HCT116 (cell line): ENCODE measurements around the gene MYO16. TPM values are rescaled to one million over a fixed set of nuclear protein-coding genes. Genes with fewer than 3 reads are reported as not detected.
A peak's percentile ranks its signal among the peaks of the same experiment; 100 is the strongest.

Experiments used
- ATAC-seq: fragments of 200-7000 bp; cut with Tn5 transposase; 2 replicates; pipeline ENCODE4 v1.9.1; 2020; ENCODE audit warnings: mild to moderate bottlenecking, moderate library complexity
- BruUV-seq: library from RNA; stranded (reverse); fragments of 400-500 nt; replicated peaks from 2 replicates; lab custom pipeline; 2021; lab: Mats Ljungman, UMichigan
- CTCF ChIA-PET: fragments of 300-600 bp; sonication (Branson Sonifier 250); formaldehyde crosslinking; loops from one replicate; lab custom pipeline; 2021; ENCODE audit warnings: antibody characterized with exemption; lab: Charles Lee
- POLR2A ChIA-PET: fragments of 300-600, 350-600 bp; sonication (Branson Sonifier 250); formaldehyde crosslinking; loops from one replicate; lab custom pipeline; 2021; ENCODE audit warnings: antibody characterized with exemption; lab: Charles Lee
- RAD21 ChIA-PET, 2 experiments: fragments of 300-600 bp; sonication (Branson Sonifier 250); formaldehyde crosslinking; loops; one replicate each; lab custom pipeline; 2023; ENCODE audit warnings: low total read pairs in 2 of 2; ENCODE audit not compliant: uncharacterized antibody in 2 of 2, unreplicated experiment in 2 of 2, low non-redundant PET in 1 of 2; lab: Charles Lee
- DNase-seq: peaks from one replicate; pipeline ENCODE4 v3.0.0-alpha.2; 2010; ENCODE audit warnings: low read depth, low spot score
- H2AFZ ChIP-seq: fragments of 200-600 bp; shearing (Covaris generic), sonication (generic); 2 replicates; pipeline ENCODE4 v1.6.1; 2017; ENCODE audit warnings: low read depth, mixed run types, mixed read lengths, antibody characterized with exemption, low read length; ENCODE audit not compliant: poor library complexity, severe bottlenecking
- H3K27ac ChIP-seq: 2 replicates; pipeline ENCODE4 v1.5.1; 2012; ENCODE audit warnings: low read depth, low read length
- H3K27me3 ChIP-seq: fragments of 200-600 bp; sonication (generic); 2 replicates; pipeline ENCODE4 v1.6.1; 2016; ENCODE audit warnings: mixed run types, low read length, mixed read lengths; ENCODE audit not compliant: insufficient read depth
- H3K36me3 ChIP-seq, 2 experiments: fragments of 200-500 bp in 1 of 2; fragments of 200-600 bp in 1 of 2; sonication (Bioruptor generic) in 1 of 2; sonication (generic) in 1 of 2; 2 replicates each; pipeline versions ENCODE4 v1.5.1 to v1.6.1; 2014 to 2016; ENCODE audit warnings: low read length in 2 of 2, inconsistent platforms in 1 of 2, mixed read lengths in 1 of 2, mixed run types in 1 of 2; ENCODE audit not compliant: insufficient read depth in 2 of 2, control insufficient read depth in 1 of 2
- H3K4me1 ChIP-seq, 2 experiments: fragments of 200-600 bp in 1 of 2; sonication (generic) in 1 of 2; 2 replicates each; pipeline versions ENCODE4 v1.5.1 to v1.6.1; 2012 to 2017; ENCODE audit warnings: low read length in 2 of 2, inconsistent platforms in 1 of 2, mild to moderate bottlenecking in 1 of 2, mixed read lengths in 1 of 2, mixed run types in 1 of 2, moderate library complexity in 1 of 2; ENCODE audit not compliant: insufficient read depth in 2 of 2, control insufficient read depth in 1 of 2
- H3K4me2 ChIP-seq: fragments of 200-600 bp; sonication (generic); 2 replicates; pipeline ENCODE4 v1.6.1; 2017; ENCODE audit warnings: mixed run types, low read length, mixed read lengths
- H3K4me3 ChIP-seq, 2 experiments: fragments of 200-600 bp in 1 of 2; sonication (generic) in 1 of 2; replicated peaks in 1 of 2; 2 replicates each; pipeline ENCODE4 v1.5.1; 2011 to 2016; ENCODE audit warnings: low read length in 2 of 2, control low read depth in 1 of 2, low read depth in 1 of 2, mild to moderate bottlenecking in 1 of 2, mixed read lengths in 1 of 2, mixed run types in 1 of 2
- H3K79me2 ChIP-seq: fragments of 200-600 bp; sonication (generic); 2 replicates; pipeline ENCODE4 v1.6.1; 2017; ENCODE audit warnings: mild to moderate bottlenecking, mixed run types, low read length, moderate library complexity, mixed read lengths; ENCODE audit not compliant: insufficient read depth
- H3K9ac ChIP-seq: fragments of 200-600 bp; sonication (generic); 2 replicates; pipeline ENCODE4 v1.6.1; 2016; ENCODE audit warnings: low read length, mixed read lengths
- H3K9me2 ChIP-seq: fragments of 200-600 bp; sonication (generic), shearing (Covaris generic); 2 replicates; pipeline ENCODE4 v1.6.1; 2017; ENCODE audit warnings: mixed run types, mild to moderate bottlenecking, moderate library complexity; ENCODE audit not compliant: insufficient read depth
- H3K9me3 ChIP-seq, 2 experiments: fragments of 200-500 bp in 1 of 2; fragments of 200-600 bp in 1 of 2; sonication (Bioruptor generic) in 1 of 2; sonication (generic) in 1 of 2; 2 replicates each; pipeline ENCODE4 v1.6.1; 2014 to 2017; ENCODE audit warnings: low read length in 2 of 2, mixed read lengths in 2 of 2, inconsistent platforms in 1 of 2, low read depth in 1 of 2, mild to moderate bottlenecking in 1 of 2, mixed run types in 1 of 2, moderate library complexity in 1 of 2; ENCODE audit not compliant: control insufficient read depth in 1 of 2, insufficient read depth in 1 of 2
- H4K20me1 ChIP-seq: fragments of 200-600 bp; sonication (generic), shearing (Covaris generic); 2 replicates; pipeline ENCODE4 v1.6.1; 2017; ENCODE audit warnings: mixed run types, mild to moderate bottlenecking, moderate library complexity; ENCODE audit not compliant: insufficient read depth
- ATF3 ChIP-seq: IDR thresholded peaks from 2 replicates; pipeline ENCODE4 v1.6.1; 2012
- CTCF ChIP-seq, 3 experiments: fragments of 200-600 bp in 1 of 3; sonication (generic) in 1 of 3; IDR thresholded peaks in 2 of 3; conservative IDR thresholded peaks in 1 of 3; 2 replicates each; pipeline ENCODE4 v1.5.1; 2012 to 2017; ENCODE audit warnings: low read depth in 2 of 3, low read length in 2 of 3, antibody characterized with exemption in 1 of 3, borderline replicate concordance in 1 of 3, control low read depth in 1 of 3, mild to moderate bottlenecking in 1 of 3, mixed read lengths in 1 of 3, mixed run types in 1 of 3, moderate library complexity in 1 of 3; ENCODE audit not compliant: insufficient read depth in 1 of 3
- EGR1 ChIP-seq: IDR thresholded peaks from 2 replicates; pipeline ENCODE4 v1.6.1; 2012; ENCODE audit warnings: low read depth
- ELF1 ChIP-seq: IDR thresholded peaks from 2 replicates; pipeline ENCODE4 v1.6.1; 2012; ENCODE audit warnings: low read depth, borderline replicate concordance
- EZH2 ChIP-seq: fragments of 200-600 bp; sonication (generic); IDR thresholded peaks from 2 replicates; pipeline ENCODE4 v1.6.1; 2017; ENCODE audit warnings: antibody characterized with exemption, mixed run types
- EZH2phosphoT487 ChIP-seq: fragments of 200-600 bp; IDR thresholded peaks from 2 replicates; pipeline ENCODE4 v1.6.1; 2018; ENCODE audit warnings: antibody characterized with exemption, borderline replicate concordance
- FOSL1 ChIP-seq: IDR thresholded peaks from 2 replicates; pipeline ENCODE4 v1.6.1; 2012; ENCODE audit warnings: low read depth
- JUND ChIP-seq: IDR thresholded peaks from 2 replicates; pipeline ENCODE4 v1.6.1; 2012
- POLR2A ChIP-seq: IDR thresholded peaks from 2 replicates; pipeline ENCODE4 v1.7.0; 2011; ENCODE audit warnings: borderline replicate concordance; ENCODE audit not compliant: insufficient read depth, insufficient read length; ENCODE audit errors: extremely low read depth
- POLR2AphosphoS5 ChIP-seq: IDR thresholded peaks from 2 replicates; pipeline ENCODE4 v1.6.1; 2011; ENCODE audit warnings: mild to moderate bottlenecking, low read depth, low read length, moderate library complexity
- RAD21 ChIP-seq: IDR thresholded peaks from 2 replicates; pipeline ENCODE4 v1.6.1; 2012; ENCODE audit warnings: low read depth, mild to moderate bottlenecking
- SP1 ChIP-seq: IDR thresholded peaks from 2 replicates; pipeline ENCODE4 v1.6.1; 2012; ENCODE audit warnings: low read depth
- SRF ChIP-seq: IDR thresholded peaks from 2 replicates; pipeline ENCODE4 v1.6.1; 2012; ENCODE audit warnings: low read depth
- TCF7L2 ChIP-seq: IDR thresholded peaks from 2 replicates; pipeline ENCODE4 v1.7.0; 2011; ENCODE audit warnings: borderline replicate concordance, inconsistent platforms; ENCODE audit not compliant: insufficient read depth, insufficient read length; ENCODE audit errors: extremely low read depth
- YY1 ChIP-seq: IDR thresholded peaks from 2 replicates; pipeline ENCODE4 v1.6.1; 2011; ENCODE audit warnings: low read length, low read depth, moderate library complexity, mild to moderate bottlenecking; ENCODE audit not compliant: insufficient replicate concordance; ENCODE audit errors: extremely low read depth
- intact Hi-C: fragments of 100-400 bp; cut with micrococcal nuclease; formaldehyde crosslinking; loops from 2 replicates; pipeline ENCODE4 v1.10.0; 2022
- total RNA-seq: library from RNA; stranded (reverse); gene quantifications from one replicate; pipeline ENCODE4 v1.2.1, GENCODE V29; 2021; ENCODE audit not compliant: unreplicated experiment
- TF ChIP-seq, protein P1 (sequence below): IDR thresholded peaks from 2 replicates; pipeline ENCODE4 v1.6.1; 2012; ENCODE audit warnings: low read depth
- TF ChIP-seq, protein P2 (sequence below): IDR thresholded peaks from 2 replicates; pipeline ENCODE4 v1.6.1; 2012
- TF ChIP-seq, protein P3 (sequence below): IDR thresholded peaks from 2 replicates; pipeline ENCODE4 v1.6.1; 2011; ENCODE audit warnings: mild to moderate bottlenecking, low read length, moderate library complexity; ENCODE audit not compliant: insufficient replicate concordance; ENCODE audit errors: extremely low read depth

Gene MYO16
- total RNA-seq, 1 experiment from 2014 or later, result 0.07 TPM

DNA sequence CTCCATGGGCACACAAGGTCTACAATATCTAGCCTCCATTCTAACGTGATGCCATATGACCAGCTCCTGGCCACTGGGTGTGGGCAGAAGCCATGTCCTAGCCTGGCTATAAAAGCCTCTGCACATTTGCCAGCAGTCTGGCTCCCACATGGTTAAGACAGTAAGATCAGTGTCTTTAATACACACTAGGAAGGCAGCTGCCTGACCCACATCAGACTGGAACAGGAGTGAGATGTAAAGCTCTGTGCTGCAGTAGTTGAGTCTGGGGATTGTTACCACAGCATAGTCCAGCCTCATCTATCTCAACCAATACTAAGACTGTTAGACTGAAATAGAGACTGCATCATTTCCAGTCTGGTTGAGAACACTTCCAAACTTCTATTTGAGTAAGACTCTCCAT lies 623.9 kb downstream of the MYO16 start:
- DNase-seq (no peak), ATAC-seq (no peak)
- no TSS peak for BruUV-seq
- Histone ChIP-seq H3K9me2 (no peaks in the 10 kb centered on the region), H3K27me3 (no peaks in the 10 kb centered on the region), H3K9me3 (peaks cover 0 to 8% of the 10 kb centered on the region in 2 experiments; a peak in 1 of 4 replicates), H2AFZ (no peak overlapping the region), H4K20me1 (no peaks in the 10 kb centered on the region), H3K79me2 (peaks cover 29% of the 10 kb centered on the region; the same call in 1 of the 2 replicates), H3K36me3 (peaks cover 0 to 5% of the 10 kb centered on the region in 2 experiments; a peak in 1 of 4 replicates), H3K27ac (no peak overlapping the region), H3K4me2 (peak overlapping the region; percentile 11), H3K9ac (peak overlapping the region; percentile 28; the same call in 1 of the 2 replicates), H3K4me3 (no peak overlapping the region), H3K4me1 (peaks cover 34 to 94% of the 10 kb centered on the region in 2 experiments)
- ChIA-PET RAD21 (no interaction called here), CTCF (no interaction called here), POLR2A (no interaction called here)
- intact Hi-C loops, result no loop called here
- TF ChIP-seq EGR1 (no peak), ATF3 (no peak), ELF1 (no peak), SP1 (no peak), JUND (no peak), EZH2 (no peak), POLR2A (no peak), EZH2phosphoT487 (no peak), YY1 (no peak), FOSL1 (no peak), SRF (no peak), POLR2AphosphoS5 (no peak), TCF7L2 (no peak), CTCF (IDR thresholded peaks at IDR 0.05 in 2 of 3, conservative IDR thresholded peaks at IDR 0.05 in 1 of 3; ENCODE audit: borderline replicate concordance in 1 of 3, insufficient read depth in 1 of 3, low read depth in 2 of 3, low read length in 2 of 3) (no peak), RAD21 (no peak)
- TF ChIP-seq, protein P1, sequence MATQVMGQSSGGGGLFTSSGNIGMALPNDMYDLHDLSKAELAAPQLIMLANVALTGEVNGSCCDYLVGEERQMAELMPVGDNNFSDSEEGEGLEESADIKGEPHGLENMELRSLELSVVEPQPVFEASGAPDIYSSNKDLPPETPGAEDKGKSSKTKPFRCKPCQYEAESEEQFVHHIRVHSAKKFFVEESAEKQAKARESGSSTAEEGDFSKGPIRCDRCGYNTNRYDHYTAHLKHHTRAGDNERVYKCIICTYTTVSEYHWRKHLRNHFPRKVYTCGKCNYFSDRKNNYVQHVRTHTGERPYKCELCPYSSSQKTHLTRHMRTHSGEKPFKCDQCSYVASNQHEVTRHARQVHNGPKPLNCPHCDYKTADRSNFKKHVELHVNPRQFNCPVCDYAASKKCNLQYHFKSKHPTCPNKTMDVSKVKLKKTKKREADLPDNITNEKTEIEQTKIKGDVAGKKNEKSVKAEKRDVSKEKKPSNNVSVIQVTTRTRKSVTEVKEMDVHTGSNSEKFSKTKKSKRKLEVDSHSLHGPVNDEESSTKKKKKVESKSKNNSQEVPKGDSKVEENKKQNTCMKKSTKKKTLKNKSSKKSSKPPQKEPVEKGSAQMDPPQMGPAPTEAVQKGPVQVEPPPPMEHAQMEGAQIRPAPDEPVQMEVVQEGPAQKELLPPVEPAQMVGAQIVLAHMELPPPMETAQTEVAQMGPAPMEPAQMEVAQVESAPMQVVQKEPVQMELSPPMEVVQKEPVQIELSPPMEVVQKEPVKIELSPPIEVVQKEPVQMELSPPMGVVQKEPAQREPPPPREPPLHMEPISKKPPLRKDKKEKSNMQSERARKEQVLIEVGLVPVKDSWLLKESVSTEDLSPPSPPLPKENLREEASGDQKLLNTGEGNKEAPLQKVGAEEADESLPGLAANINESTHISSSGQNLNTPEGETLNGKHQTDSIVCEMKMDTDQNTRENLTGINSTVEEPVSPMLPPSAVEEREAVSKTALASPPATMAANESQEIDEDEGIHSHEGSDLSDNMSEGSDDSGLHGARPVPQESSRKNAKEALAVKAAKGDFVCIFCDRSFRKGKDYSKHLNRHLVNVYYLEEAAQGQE, result no peak
- TF ChIP-seq, protein P2, sequence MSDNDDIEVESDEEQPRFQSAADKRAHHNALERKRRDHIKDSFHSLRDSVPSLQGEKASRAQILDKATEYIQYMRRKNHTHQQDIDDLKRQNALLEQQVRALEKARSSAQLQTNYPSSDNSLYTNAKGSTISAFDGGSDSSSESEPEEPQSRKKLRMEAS, result no peak
- TF ChIP-seq, protein P3, sequence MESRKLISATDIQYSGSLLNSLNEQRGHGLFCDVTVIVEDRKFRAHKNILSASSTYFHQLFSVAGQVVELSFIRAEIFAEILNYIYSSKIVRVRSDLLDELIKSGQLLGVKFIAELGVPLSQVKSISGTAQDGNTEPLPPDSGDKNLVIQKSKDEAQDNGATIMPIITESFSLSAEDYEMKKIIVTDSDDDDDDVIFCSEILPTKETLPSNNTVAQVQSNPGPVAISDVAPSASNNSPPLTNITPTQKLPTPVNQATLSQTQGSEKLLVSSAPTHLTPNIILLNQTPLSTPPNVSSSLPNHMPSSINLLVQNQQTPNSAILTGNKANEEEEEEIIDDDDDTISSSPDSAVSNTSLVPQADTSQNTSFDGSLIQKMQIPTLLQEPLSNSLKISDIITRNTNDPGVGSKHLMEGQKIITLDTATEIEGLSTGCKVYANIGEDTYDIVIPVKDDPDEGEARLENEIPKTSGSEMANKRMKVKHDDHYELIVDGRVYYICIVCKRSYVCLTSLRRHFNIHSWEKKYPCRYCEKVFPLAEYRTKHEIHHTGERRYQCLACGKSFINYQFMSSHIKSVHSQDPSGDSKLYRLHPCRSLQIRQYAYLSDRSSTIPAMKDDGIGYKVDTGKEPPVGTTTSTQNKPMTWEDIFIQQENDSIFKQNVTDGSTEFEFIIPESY, result no peak
